CD8-positive, alpha-beta T cell (primary cell): Measurements from ENCODE around the gene NPIPB12. TPM values are rescaled to one million over a fixed set of nuclear protein-coding genes. Genes with fewer than 3 reads are reported as not detected.

ENCODE experiments used
- total RNA-seq, 46 experiments: library from RNA in 2 of 46; stranded (reverse) in 2 of 46; gene quantifications; one replicate each; pipeline ENCODE4 v1.2.3 and lab custom pipeline; 2021 to 2026

NPIPB12 gene
- total RNA-seq, 2 experiments from 2014 or later, result 119 to 128 TPM

Other genes with a start within 250 kb of the NPIPB12 start
- gene NPIPB11, start 99.7 kb downstream of the NPIPB12 start, total RNA-seq, result 1 to 10 TPM; 1.6 TPM
- gene BOLA2, start 52.1 kb downstream of the NPIPB12 start, total RNA-seq, result 10 to 100 TPM in 1 of 2 experiments, 1 to 10 TPM in 1; 9.5 to 10.5 TPM
- 10 to 100 TPM; 15.6 to 21.1 TPM for gene SLX1B, start 51.9 kb downstream of the NPIPB12 start, total RNA-seq
- 1 to 10 TPM; 1.4 to 3.6 TPM for gene SULT1A4, start 46.5 kb downstream of the NPIPB12 start, total RNA-seq
- 10 to 100 TPM; 36.9 to 38.2 TPM for gene SPN, start 156.8 kb upstream of the NPIPB12 start, total RNA-seq
- under 1 TPM in 1 of 2 experiments, not detected in 1; 0.76 TPM for gene QPRT, start 172.8 kb upstream of the NPIPB12 start, total RNA-seq
- 100 to 1,000 TPM; 129 to 132 TPM for gene C16orf54, start 239.6 kb upstream of the NPIPB12 start, total RNA-seq